A673 (cell line): ENCODE results near the gene B3GALT2. TPM values are rescaled to one million over a fixed set of nuclear protein-coding genes. Genes with fewer than 3 reads are reported as not detected.
"Not testable (repeated sequence)": the region's sequence is repeated elsewhere in the genome, so short reads cannot be mapped to it uniquely, and the experiment has no call there.

Experiments used
- Bru-seq: library from RNA; stranded (reverse); fragments of 400-500 nt; gene quantifications from one replicate; lab custom pipeline; 2021; lab: Mats Ljungman, UMichigan
- BruChase-seq, 2 experiments: library from RNA; stranded (reverse); fragments of 400-500 nt; gene quantifications; one replicate each; lab custom pipeline; 2021; lab: Mats Ljungman, UMichigan
- BruUV-seq: library from RNA; stranded (reverse); fragments of 400-500 nt; replicated peaks from 2 replicates; lab custom pipeline; 2021; lab: Mats Ljungman, UMichigan
- CTCF ChIA-PET: fragments of 300-600 bp; sonication (Branson Sonifier 250); formaldehyde crosslinking; loops from one replicate; lab custom pipeline; 2022; ENCODE audit warnings: antibody characterized with exemption; lab: Charles Lee
- POLR2A ChIA-PET: fragments of 300-600 bp; sonication (Branson Sonifier 250); formaldehyde crosslinking; loops from one replicate; lab custom pipeline; 2022; ENCODE audit warnings: antibody characterized with exemption; ENCODE audit not compliant: low non-redundant PET; lab: Charles Lee
- DNase-seq: peaks from one replicate; pipeline ENCODE4 v3.0.0-alpha.2; 2015; ENCODE audit warnings: low spot score
- H3K27ac ChIP-seq: fragments of 200-600 bp; sonication (generic); 2 replicates; pipeline ENCODE4 v1.5.1; 2016; ENCODE audit warnings: mixed run types, low read depth, mild to moderate bottlenecking, mixed read lengths, antibody characterized with exemption, low read length; ENCODE audit not compliant: poor library complexity, severe bottlenecking
- H3K27me3 ChIP-seq: fragments of 200-600 bp; sonication (generic); replicated peaks from 2 replicates; pipeline ENCODE4 v1.6.1; 2017; ENCODE audit warnings: mixed run types, low read depth, mild to moderate bottlenecking, mixed read lengths, antibody characterized with exemption, low read length; ENCODE audit not compliant: insufficient read depth, poor library complexity
- H3K36me3 ChIP-seq: fragments of 200-600 bp; sonication (generic); 2 replicates; pipeline ENCODE4 v1.6.1; 2016; ENCODE audit warnings: mixed run types, mild to moderate bottlenecking, mixed read lengths, antibody characterized with exemption, low read length; ENCODE audit not compliant: insufficient read depth, poor library complexity, severe bottlenecking
- H3K4me1 ChIP-seq: fragments of 200-600 bp; sonication (generic); 2 replicates; pipeline ENCODE4 v1.6.1; 2017; ENCODE audit warnings: mixed run types, mild to moderate bottlenecking, mixed read lengths, antibody characterized with exemption, low read length; ENCODE audit not compliant: insufficient read depth, poor library complexity, severe bottlenecking
- H3K4me3 ChIP-seq: fragments of 200-600 bp; sonication (generic); 2 replicates; pipeline ENCODE4 v1.5.1; 2016; ENCODE audit warnings: low read depth, mixed run types, mild to moderate bottlenecking, mixed read lengths, low read length; ENCODE audit not compliant: poor library complexity, severe bottlenecking
- H3K9me3 ChIP-seq: fragments of 200-600 bp; sonication (generic); 2 replicates; pipeline ENCODE4 v1.6.1; 2016; ENCODE audit warnings: mixed run types, low read depth, mild to moderate bottlenecking, mixed read lengths, antibody characterized with exemption, low read length; ENCODE audit not compliant: poor library complexity, severe bottlenecking
- CTCF ChIP-seq: fragments of 300-800, 200-600 bp; sonication (generic); conservative IDR thresholded peaks from 2 replicates; pipeline ENCODE4 v1.5.1; 2017; ENCODE audit warnings: low read depth, mild to moderate bottlenecking, antibody characterized with exemption, low read length, moderate library complexity, mixed read lengths
- EZH2 ChIP-seq: fragments of 200-600 bp; sonication (generic); IDR thresholded peaks from 2 replicates; pipeline ENCODE4 v1.6.1; 2017; ENCODE audit warnings: borderline replicate concordance, low read depth, mild to moderate bottlenecking, mixed read lengths, antibody characterized with exemption, low read length; ENCODE audit not compliant: poor library complexity, severe bottlenecking
- intact Hi-C: fragments of 100-400 bp; cut with micrococcal nuclease; formaldehyde crosslinking; loops from one replicate; pipeline ENCODE4 v1.10.0; 2022; ENCODE audit not compliant: unreplicated experiment
- long read RNA-seq: library from polyadenylated mRNA; stranded (forward); transcript quantifications from one replicate; pipeline ENCODE4 v2.0.0, GENCODE V29; 2022
- total RNA-seq: library from RNA; stranded (reverse); gene quantifications from 2 replicates; pipeline ENCODE4 v1.2.3, GENCODE V29; 2021

Gene B3GALT2
- total RNA-seq (0.24 and 0.39 TPM in 2 replicates), Bru-seq, nascent RNA (percentile 30 among the genes with signal in this experiment), BruChase-seq, experiment 1, labeled RNA remaining after a 2-hour chase (percentile 38 among the genes with signal in this experiment), BruChase-seq, experiment 2, labeled RNA remaining after a 6-hour chase (percentile 9 among the genes with signal in this experiment)
- long read RNA-seq, partial matches to known transcripts = 0 of 2 reads
- long read RNA-seq, other reads (novel, unspliced or antisense) = 2 of 2 reads

GRCh38 chr1:193185901-193186731 is at the start of gene B3GALT2:
TSS of gene B3GALT2 (minus strand) at chr1:193186613. CDS start at chr1:193181562, 5,051 bp downstream.
- no peak for TF ChIP-seq CTCF
- no peak for TF ChIP-seq EZH2
- Histone ChIP-seq H3K36me3 (no peaks in the 10 kb centered on the region), H3K27ac (peak within 1 kb of the TSS; percentile 48), H3K9me3 (no peaks in the 10 kb centered on the region), H3K4me3 (peak within 1 kb of the TSS; percentile 21), H3K27me3 (no peaks in the 10 kb centered on the region), H3K4me1 (peaks cover 69% of the 10 kb centered on the region)
- no TSS peak for BruUV-seq
- peak; percentile 62 for DNase-seq
- ChIA-PET POLR2A (no interaction called here), CTCF (no interaction called here)
- intact Hi-C loops = loop anchor here (10.0 kb wide), 2 partner anchors 219 to 1109 kb away; no protein-coding TSS in a partner anchor

GRCh38 chr1:193234530-193234929 is 48.1 kb upstream of the B3GALT2 start:
- TF ChIP-seq CTCF = no peak
- TF ChIP-seq EZH2 = no peak
- ChIA-PET CTCF (no interaction called here), POLR2A (no interaction called here)
- no TSS peak for BruUV-seq
- H3K27ac ChIP-seq = no peak overlapping the region
- no peaks in the 10 kb centered on the region for H3K27me3 ChIP-seq
- no peak for DNase-seq
- no peaks in the 10 kb centered on the region for H3K4me1 ChIP-seq
- H3K9me3 ChIP-seq = no peaks in the 10 kb centered on the region
- peaks cover 6% of the 10 kb centered on the region for H3K36me3 ChIP-seq
- intact Hi-C loops = no loop called here
- no peak overlapping the region for H3K4me3 ChIP-seq

GRCh38 chr1:193231146-193231545 is 44.7 kb upstream of the B3GALT2 start:
- intact Hi-C loops, BruUV-seq, H3K36me3 ChIP-seq, H3K4me1 ChIP-seq, CTCF ChIA-PET, H3K27ac ChIP-seq, H3K4me3 ChIP-seq, POLR2A ChIA-PET, H3K27me3 ChIP-seq, H3K9me3 ChIP-seq, DNase-seq: not testable (repeated sequence)
